GM21529 (cell line): ENCODE data around the gene RASGRP2.

Experiments used
- ATAC-seq: cut with Tn5 transposase; IDR thresholded peaks from one replicate; pipeline ENCODE4 v1.9.1; 2021; ENCODE audit not compliant: unreplicated experiment

RASGRP2 gene

GRCh38 chr11:64743591-64744543, at the start of gene RASGRP2:
Gene RASGRP2, minus strand, starts transcription at chr11:64744142. Its CDS starts 1,276 bp downstream, at chr11:64742866.
- ATAC-seq: no peak

- no peak for ATAC-seq
Measured at GRCh38 chr11:64792482-64792881, 48.5 kb upstream of the RASGRP2 start.

- no peak for ATAC-seq
Measured at GRCh38 chr11:64791781-64792291, 47.9 kb upstream of the RASGRP2 start.

GRCh38 chr11:64790205-64791095, 46.5 kb upstream of the RASGRP2 start:
- ATAC-seq: no peak

- ATAC-seq: no peak
Measured at GRCh38 chr11:64789331-64790204, 45.6 kb upstream of the RASGRP2 start.

GRCh38 chr11:64788321-64789215, 44.6 kb upstream of the RASGRP2 start:
- no peak for ATAC-seq

GRCh38 chr11:64787526-64788320, 43.8 kb upstream of the RASGRP2 start:
- no peak for ATAC-seq

GRCh38 chr11:64786308-64786707, 42.4 kb upstream of the RASGRP2 start:
- ATAC-seq: no peak

GRCh38 chr11:64784813-64785581, 41.1 kb upstream of the RASGRP2 start:
- no peak for ATAC-seq

GRCh38 chr11:64778473-64779298, 34.7 kb upstream of the RASGRP2 start, which contains the start of gene SF1:
Gene SF1, minus strand, starts transcription at chr11:64778542. Its CDS starts 150 bp downstream, at chr11:64778392.
- ATAC-seq: peak; percentile 78

- no peak for ATAC-seq
Measured at GRCh38 chr11:64778223-64778472, 34.2 kb upstream of the RASGRP2 start.

- ATAC-seq: no peak
Measured at GRCh38 chr11:64777449-64778222, 33.7 kb upstream of the RASGRP2 start.

GRCh38 chr11:64776875-64777274, 32.9 kb upstream of the RASGRP2 start:
- no peak for ATAC-seq

- no peak for ATAC-seq
Measured at GRCh38 chr11:64776425-64776824, 32.5 kb upstream of the RASGRP2 start.

- no peak for ATAC-seq
Measured at GRCh38 chr11:64774144-64774543, 30.2 kb upstream of the RASGRP2 start.

GRCh38 chr11:64772303-64773018, 28.5 kb upstream of the RASGRP2 start:
- ATAC-seq: no peak
